HG03159 (cell line): ENCODE data around the gene SSU72.
A peak's percentile ranks its signal among the peaks of the same experiment; 100 is the strongest.
"Not testable (repeated sequence)": the region's sequence is repeated elsewhere in the genome, so short reads cannot be mapped to it uniquely, and the experiment has no call there.

Experiments
- ATAC-seq: cut with Tn5 transposase; IDR thresholded peaks from one replicate; pipeline ENCODE4 v1.9.1; 2021; ENCODE audit warnings: mild to moderate bottlenecking, moderate library complexity; ENCODE audit not compliant: unreplicated experiment

Gene SSU72

DNA sequence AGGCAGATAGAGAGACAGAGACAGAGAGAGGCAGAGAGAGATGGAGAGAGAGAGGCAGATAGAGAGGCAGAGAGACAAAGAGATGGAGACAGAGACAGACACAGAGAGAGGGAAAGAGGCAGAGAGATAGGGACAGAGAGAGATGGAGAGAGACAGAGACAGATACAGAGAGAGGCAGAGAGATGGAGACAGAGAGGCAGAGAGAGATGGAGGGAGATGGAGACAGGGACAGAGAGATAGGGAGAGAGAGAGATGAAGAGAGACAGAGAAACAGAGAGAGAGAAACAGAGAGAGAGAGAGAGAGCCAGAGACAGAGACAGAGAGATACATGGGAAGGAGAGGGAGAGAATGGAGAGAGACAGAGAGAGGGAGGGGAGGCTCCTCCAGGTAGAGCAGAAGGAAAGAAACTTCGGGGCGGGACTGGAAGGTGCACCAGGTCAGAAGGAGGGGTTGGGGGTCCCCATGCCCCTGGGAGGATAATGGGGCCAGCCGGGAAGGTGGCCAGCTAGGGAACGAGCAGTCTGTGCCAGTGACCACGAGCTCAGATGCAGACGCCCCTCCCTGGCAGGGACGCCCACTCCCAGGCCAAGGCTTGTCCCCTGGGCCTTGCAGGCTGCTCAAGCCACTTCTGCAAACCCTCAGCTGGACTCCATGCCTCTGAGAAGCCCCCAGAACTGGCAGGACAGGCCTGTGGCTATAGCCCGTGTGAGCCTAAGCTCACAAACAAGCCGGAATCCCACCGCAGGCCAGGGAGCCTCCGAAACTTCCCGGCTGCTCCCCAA is 22.0 kb upstream of the SSU72 start:
- ATAC-seq, result no peak

- not testable (repeated sequence) for ATAC-seq
These were observed 20.7 kb upstream of the SSU72 start for GRCh38 chr1:1595341-1595740.

DNA sequence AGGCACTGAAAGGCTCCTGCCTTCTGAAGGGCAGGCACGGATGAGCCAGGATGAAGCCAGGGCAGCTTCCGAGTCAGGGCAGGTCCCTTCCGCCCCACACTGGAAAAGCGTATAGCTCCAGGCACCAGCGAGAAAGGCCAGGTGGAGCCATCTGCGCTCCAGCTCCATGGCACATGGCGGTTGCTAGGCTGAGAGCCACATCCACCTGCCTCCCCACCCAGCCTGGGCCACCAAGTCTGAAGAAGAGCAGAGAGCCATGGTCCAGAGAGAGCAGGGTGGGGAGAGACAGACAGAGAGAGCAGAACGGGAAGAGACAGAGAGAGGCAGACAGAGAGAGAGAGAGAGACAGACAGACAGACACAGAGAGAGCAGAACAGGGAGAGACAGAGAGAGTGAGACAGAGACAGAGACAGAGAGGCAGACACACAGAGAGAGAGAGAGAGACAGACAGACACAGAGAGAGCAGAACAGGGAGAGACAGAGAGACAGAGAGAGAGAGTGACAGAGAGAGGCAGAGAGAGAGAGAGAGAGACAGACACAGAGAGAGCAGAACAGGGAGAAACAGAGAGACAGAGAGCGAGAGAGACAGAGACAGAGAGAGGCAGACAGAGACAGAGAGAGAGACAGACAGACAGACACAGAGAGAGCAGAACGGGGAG is 20.1 kb upstream of the SSU72 start:
- no peak for ATAC-seq

DNA sequence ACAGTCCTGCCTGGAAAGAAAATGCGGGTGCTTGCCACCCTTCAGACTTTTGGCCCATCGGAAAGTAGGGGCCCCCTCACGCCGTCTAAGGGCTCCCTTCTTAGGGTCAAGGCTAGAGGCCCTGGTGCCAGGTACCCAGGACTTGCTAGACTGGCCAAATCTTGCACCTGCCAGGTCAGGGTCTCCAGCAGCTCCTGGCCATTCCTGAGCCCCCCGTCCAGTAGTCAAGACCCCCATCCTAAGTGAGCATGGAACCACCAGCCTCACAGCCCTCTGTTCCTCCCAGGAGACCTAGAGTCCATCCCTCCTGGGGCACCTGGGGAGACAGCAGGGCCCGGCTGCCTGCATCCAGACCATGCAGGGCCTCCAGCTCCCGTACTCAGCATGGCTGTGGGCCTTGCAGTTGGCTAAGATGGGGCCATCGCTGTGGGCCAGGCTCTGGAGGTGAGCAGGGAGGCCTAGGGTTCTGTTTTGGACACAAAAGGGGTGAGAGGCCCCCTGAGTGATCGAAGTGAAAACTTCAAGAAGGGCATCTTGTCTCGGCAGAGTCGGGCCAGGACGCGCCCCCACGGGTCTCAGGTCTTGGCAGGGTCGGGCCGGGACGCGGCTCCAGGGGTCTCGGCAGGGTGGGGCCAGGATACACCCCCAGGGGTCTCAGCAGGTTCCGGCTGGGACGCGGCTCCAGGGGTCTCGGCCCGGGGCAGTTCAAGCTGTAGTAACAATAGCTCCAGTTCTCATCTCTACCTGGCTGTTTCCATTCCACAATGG is 19.4 kb upstream of the SSU72 start:
- ATAC-seq, result no peak

DNA sequence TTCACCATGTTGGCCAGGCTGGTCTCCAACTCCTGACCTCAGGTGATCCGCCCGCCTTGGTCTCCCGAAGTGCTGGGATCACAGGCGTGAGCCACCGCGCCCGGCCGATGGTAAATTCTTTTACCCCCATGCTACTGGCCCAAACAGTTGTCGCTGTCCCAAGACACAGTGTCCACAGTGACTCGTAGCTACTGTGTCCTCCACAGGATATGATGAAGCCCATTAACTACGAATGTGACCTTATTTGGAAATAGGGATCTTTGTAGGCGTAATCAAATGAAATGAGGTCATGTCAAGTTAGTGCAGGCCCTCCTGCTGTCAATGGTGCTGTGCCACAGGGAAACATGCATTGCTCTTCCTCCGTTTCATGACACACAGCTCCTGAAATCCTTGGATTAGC is 16.8 kb upstream of the SSU72 start:
- ATAC-seq, result no peak

DNA sequence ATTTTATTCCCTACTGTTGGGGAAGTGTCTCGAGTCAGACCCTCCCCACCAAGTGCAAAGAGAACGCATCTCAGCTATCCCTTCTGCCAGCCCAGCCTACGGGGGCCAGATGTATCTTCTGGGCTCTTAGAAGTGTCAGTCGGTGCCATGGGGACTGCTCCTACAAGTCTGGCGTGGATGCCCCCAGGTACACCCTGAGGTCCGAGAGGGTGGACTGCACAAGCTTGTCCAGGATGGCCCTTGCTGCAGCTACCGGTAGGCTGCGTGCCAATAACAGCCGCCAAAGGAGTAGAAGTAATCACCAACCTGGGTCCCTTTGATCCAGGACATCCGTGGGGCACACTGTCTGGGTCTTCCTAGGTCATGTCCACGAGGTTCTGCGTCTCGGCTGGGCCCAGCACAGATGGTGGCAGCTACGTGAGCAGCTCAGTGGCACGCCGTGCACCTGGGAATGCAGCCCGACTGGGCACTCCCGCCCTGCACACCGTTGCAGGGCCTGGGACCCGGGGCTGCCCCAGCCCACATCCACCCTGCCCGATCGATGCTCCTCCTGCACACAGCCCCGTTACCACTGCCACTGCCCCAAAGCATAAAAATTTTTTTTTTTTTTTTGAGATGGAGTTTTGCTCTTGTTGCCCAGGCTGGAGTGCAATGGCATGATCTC is 8.8 kb upstream of the SSU72 start:
- no peak for ATAC-seq

DNA sequence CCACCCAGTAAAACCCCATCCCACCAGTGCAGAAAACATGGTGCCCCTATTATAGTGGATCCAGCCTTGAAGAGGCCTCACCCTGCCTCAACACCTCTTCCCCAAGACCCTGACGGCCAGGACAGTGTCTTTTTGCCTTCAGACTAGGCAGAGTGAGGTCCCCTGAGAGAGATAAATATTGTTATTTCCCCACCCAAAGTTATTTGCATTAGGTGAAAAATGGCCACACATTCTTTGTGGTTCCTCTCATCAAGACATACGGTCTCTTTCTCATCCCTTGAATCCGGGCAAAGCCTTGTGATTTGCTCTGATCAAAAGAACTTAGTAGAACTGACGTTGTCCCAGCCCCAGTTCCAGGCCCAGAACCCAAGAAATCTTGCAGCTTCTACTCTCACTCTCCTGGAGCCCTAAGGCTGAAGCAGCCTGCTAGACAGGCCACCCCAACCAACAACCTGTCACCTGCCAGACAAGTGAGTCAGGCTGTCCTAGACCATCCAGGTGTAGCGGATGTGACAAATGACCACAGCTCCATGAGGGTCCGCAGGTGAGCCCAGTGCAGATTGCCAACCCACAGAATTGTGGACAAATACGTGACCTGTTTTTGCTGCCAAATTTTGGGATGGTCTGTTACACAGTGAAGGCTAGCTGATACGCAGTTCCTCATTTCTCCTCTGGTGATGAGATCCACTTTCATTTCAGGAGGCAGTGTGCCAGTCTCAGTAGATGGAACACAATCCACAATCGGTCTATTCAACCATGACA is 8.1 kb upstream of the SSU72 start:
- ATAC-seq, result no peak

DNA sequence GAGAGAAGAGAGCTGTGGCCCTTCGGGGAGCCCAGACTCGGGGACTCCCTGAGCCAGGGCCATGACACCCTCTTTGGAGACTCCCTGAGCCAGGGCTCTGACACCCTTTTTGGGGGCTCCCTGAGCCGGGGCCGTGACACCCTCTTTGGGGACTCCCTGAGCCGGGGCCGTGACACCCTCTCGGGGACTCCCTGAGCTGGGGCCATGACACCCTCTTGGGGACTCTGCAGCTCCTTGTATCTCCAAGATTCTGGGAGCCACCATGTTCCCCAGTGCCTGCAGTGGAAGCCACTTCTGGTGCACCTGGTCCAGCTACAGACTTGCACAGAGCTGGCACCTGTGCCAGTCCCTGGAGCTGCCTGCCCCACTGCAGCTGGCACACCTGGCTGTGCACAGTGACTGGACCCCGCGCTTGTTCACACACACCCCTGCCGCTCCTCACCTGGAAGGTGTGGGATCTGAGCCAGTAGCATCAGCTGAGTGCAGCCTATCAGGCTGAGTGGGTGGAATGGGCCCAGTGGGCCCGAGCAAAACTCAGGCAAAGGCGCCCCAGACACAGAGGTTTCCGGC is 3.8 kb upstream of the SSU72 start:
- ATAC-seq, result no peak

DNA sequence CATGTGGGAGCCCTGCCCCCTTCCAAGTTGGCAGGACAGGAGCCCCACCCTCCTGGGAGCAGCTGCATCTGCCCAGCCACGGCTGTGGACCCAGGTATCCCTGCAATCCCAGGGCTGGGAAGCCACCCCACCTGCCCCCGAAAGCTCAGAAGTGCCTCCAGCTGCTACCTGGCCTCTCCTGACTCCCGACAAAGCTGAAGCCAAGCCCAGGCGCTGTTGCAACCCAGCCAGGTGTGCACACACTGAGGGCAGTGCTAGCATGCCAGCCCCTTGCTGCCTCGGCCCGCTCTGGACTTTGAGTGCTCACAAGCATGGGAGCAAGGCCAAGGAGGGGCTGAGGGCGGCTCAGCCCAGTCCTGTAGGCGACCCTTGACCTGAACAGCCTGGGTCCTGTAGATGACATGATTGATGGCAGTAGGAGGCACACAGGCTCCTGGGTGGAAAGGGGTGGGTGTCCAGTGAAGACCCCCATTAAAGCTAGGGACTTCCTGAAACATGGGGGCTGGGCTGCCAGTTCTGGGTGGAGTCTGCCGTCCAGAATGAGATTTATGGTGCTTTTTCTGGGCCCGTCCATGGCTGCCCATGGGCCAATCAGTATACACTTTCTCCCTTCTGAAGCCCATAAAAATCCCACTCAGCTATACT is 2.8 kb upstream of the SSU72 start:
- ATAC-seq, result no peak

DNA sequence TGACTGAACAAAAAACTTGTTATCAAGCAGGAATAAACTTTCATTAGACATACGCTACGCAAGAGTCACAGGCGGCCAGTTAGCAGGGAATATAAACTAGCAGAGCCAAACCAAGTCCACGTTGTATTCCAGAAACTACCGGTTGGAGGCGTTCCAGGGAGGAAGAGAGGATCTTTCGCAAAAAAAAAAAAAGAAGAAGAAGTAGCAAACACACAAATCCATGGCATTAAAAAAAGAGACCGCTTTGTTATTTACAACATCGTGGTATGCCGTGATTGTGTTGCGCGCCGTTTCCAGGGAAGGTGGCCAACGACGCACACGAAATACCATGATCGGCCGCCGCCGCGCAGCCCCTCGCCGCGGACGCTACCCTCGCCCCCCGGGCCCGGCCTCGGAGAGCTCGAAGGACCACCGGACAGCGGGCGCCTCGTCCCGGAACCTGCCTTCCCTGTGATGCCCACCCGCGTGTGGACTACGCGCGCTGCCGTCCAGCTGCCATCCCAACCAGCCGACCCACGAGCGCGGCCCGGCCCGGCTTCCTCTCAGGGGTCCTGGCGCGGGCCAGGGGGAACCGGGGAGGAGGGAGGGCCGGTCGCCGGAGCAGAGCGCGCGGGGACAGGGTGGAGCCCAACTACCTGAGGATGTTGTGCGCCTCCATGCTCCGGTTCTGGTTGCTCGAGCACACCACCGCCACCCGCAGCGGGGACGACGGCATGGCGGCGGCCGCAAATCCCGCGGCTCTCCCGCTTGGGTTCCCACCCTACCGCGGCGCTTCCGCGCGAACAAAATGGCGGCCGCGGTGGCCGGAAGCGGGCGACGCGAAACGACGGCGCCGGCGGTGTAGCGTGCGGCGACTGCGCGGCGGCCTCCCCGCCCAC is 581 bp downstream of the SSU72 start:
- ATAC-seq, result peak; percentile 64

GRCh38 chr1:1569341-1569740 is 5.3 kb downstream of the SSU72 start:
- ATAC-seq, result no peak

- ATAC-seq, result no peak
These were observed 6.8 kb downstream of the SSU72 start for GRCh38 chr1:1567891-1568291.

DNA sequence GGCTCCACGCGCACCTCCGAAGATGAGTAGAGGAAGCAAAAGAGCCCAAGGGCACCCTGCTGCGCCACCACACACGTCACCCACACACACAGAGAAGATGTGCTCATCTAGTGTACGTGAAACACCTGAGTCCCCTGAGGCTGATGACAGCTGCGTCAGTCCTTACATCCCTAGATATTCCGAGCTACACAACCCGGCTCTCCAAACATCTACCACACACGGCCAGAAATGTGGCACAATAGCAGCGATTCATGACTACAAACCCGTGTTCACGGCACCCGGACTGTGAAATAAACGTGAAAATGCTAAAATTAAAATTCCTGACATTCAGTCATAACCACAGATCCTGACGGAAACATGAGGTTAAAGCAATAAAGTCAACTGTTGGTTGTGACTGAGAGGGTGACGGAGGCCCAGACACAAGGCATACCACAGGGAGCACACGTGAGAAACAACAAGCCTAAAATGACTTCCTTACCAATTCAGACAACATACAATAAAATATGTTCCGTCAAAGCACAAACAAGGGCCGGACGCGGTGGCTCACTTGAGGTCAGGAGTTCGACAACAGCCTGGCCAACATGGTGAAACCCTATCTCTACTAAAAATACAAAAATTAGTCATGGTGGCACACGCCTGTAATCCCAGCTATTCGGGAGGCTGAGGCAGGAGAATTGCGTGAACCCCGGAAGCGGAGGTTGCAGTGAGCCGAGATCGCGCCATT is 7.3 kb downstream of the SSU72 start:
- no peak for ATAC-seq

GRCh38 chr1:1565340-1565739 is 9.3 kb downstream of the SSU72 start:
- ATAC-seq, result no peak

GRCh38 chr1:1564268-1564667 is 10.4 kb downstream of the SSU72 start:
- ATAC-seq, result no peak

DNA sequence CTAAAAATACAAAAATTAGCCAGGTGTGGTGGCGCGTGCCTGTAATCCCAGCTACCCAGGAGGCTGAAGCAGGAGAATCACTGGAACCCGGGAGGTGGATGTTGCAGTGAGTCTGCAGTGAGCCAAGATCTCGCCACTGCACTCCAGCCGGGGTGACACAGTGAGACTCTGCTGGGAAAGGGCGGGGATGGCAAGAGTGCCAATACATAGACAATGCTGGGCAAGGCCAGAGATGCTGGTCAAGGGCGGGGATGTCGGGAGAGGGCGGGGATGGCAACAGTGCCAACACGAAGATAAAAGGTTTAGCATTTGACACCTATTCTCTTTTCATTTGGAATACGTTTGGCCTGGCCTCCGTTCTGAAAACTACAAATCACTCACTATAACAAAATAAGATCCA is 11.0 kb downstream of the SSU72 start:
- ATAC-seq, result no peak

- no peak for ATAC-seq
These were observed 12.0 kb downstream of the SSU72 start for GRCh38 chr1:1562556-1563195.
